ENCODE data around the gene ADAMTS4. TPM values are rescaled to one million over a fixed set of nuclear protein-coding genes. Genes with fewer than 3 reads are reported as not detected.

ADAMTS4 gene
- total RNA-seq, result 26.7 and 28.6 TPM in 2 replicates

GRCh38 chr1:161198897-161199431 lies at the start of gene ADAMTS4:
Gene ADAMTS4, minus strand, starts transcription at chr1:161199054. Its CDS starts 427 bp downstream, at chr1:161198627.

GRCh38 chr1:161238039-161238473 lies 39.2 kb upstream of the ADAMTS4 start, which contains the start of gene NR1I3:
Gene NR1I3, minus strand, starts transcription at chr1:161238203. Its CDS starts 1,638 bp downstream, at chr1:161236565.

GRCh38 chr1:161225534-161226319 lies 26.9 kb upstream of the ADAMTS4 start, which contains the start of gene TOMM40L:
Gene TOMM40L, plus strand, starts transcription at chr1:161226060. Its CDS starts 430 bp downstream, at chr1:161226490.

GRCh38 chr1:161215076-161215475 lies 16.2 kb upstream of the ADAMTS4 start, which contains the start of gene FCER1G:
Gene FCER1G, plus strand, starts transcription at chr1:161215295. Its CDS starts 27 bp downstream, at chr1:161215322.

GRCh38 chr1:161201836-161202712 lies 3.2 kb upstream of the ADAMTS4 start, which contains the start of gene NDUFS2:
Gene NDUFS2, plus strand, starts transcription at chr1:161202367. Its CDS starts 19 bp downstream, at chr1:161202386.

GRCh38 chr1:161177112-161177935 lies 21.5 kb downstream of the ADAMTS4 start, which contains the start of gene B4GALT3:
Gene B4GALT3, minus strand, starts transcription at chr1:161177507. Its CDS starts 1,447 bp downstream, at chr1:161176060.

GRCh38 chr1:161165742-161166668 lies 32.8 kb downstream of the ADAMTS4 start, which contains the start of gene PPOX:
Gene PPOX, plus strand, starts transcription at chr1:161166426. Its CDS starts 422 bp downstream, at chr1:161166848.

GRCh38 chr1:161159087-161159912 lies 39.6 kb downstream of the ADAMTS4 start, which contains the start of gene USP21:
Gene USP21, plus strand, starts transcription at chr1:161159500. Its CDS starts 1,141 bp downstream, at chr1:161160641.

GRCh38 chr1:161153682-161154337 lies 45.0 kb downstream of the ADAMTS4 start, which contains the start of gene UFC1:
Gene UFC1, plus strand, starts transcription at chr1:161153978. Its CDS starts 20 bp downstream, at chr1:161153998.

Other genes with a start within 250 kb of the ADAMTS4 start
- not detected in 2 replicates for gene ITLN2, start 244.2 kb downstream of the ADAMTS4 start, total RNA-seq
- 67.0 and 77.2 TPM in 2 replicates for gene F11R, start 177.9 kb downstream of the ADAMTS4 start, total RNA-seq
- gene TSTD1, start 160.1 kb downstream of the ADAMTS4 start, total RNA-seq, result 1.5 TPM in 1 of 2 replicates, not detected in the other
- gene USF1, start 153.1 kb downstream of the ADAMTS4 start, total RNA-seq, result 59.0 and 59.1 TPM in 2 replicates
- 0.13 and 0.20 TPM in 2 replicates for gene ARHGAP30, start 129.2 kb downstream of the ADAMTS4 start, total RNA-seq
- 0.47 and 0.54 TPM in 2 replicates for gene NECTIN4, start 109.5 kb downstream of the ADAMTS4 start, total RNA-seq
- gene KLHDC9, start 100.7 kb downstream of the ADAMTS4 start, total RNA-seq, result 1.1 and 2.6 TPM in 2 replicates
- 63.7 and 71.8 TPM in 2 replicates for gene PFDN2, start 81.0 kb downstream of the ADAMTS4 start, total RNA-seq
- gene NIT1, start 80.9 kb downstream of the ADAMTS4 start, total RNA-seq, result 20.9 and 27.4 TPM in 2 replicates
- gene DEDD, start 66.4 kb downstream of the ADAMTS4 start, total RNA-seq, result 19.4 and 31.8 TPM in 2 replicates
- 72.6 and 84.7 TPM in 2 replicates for gene UFC1, start 45.1 kb downstream of the ADAMTS4 start, total RNA-seq
- gene USP21, start 39.6 kb downstream of the ADAMTS4 start, total RNA-seq, result 5.7 and 7.1 TPM in 2 replicates
- gene PPOX, start 32.6 kb downstream of the ADAMTS4 start, total RNA-seq, result 10.7 and 12.0 TPM in 2 replicates
- 30.5 and 39.7 TPM in 2 replicates for gene B4GALT3, start 21.5 kb downstream of the ADAMTS4 start, total RNA-seq
- gene NDUFS2, start 3.3 kb upstream of the ADAMTS4 start, total RNA-seq, result 102 and 119 TPM in 2 replicates
- not detected in 2 replicates for gene FCER1G, start 16.2 kb upstream of the ADAMTS4 start, total RNA-seq
- gene APOA2, start 24.6 kb upstream of the ADAMTS4 start, total RNA-seq, result not detected in 2 replicates
- 21.1 and 22.1 TPM in 2 replicates for gene TOMM40L, start 27.0 kb upstream of the ADAMTS4 start, total RNA-seq
- gene NR1I3, start 39.1 kb upstream of the ADAMTS4 start, total RNA-seq, result not detected in 2 replicates
- not detected in 2 replicates for gene PCP4L1, start 59.7 kb upstream of the ADAMTS4 start, total RNA-seq
- 1.8 and 2.1 TPM in 2 replicates for gene MPZ, start 110.9 kb upstream of the ADAMTS4 start, total RNA-seq
- gene SDHC, start 115.3 kb upstream of the ADAMTS4 start, total RNA-seq, result 40.2 and 58.0 TPM in 2 replicates
- not detected in 2 replicates for gene CFAP126, start 168.8 kb upstream of the ADAMTS4 start, total RNA-seq